SK-N-SH treated with all-trans-retinoic acid at 6 μM for 48 hours (cell line): Measurements from ENCODE around the gene LAMTOR1.

Experiments used
- ATAC-seq: fragments of 200-7000 bp; cut with Tn5 transposase; 3 replicates; pipeline ENCODE4 v1.9.1; 2020; ENCODE audit warnings: mild to moderate bottlenecking, moderate library complexity
- CSDC2 ChIP-seq: fragments of 250-450 bp; sonication (Bioruptor Pico); IDR thresholded peaks from 2 replicates; pipeline ENCODE4 v1.5.0; 2020; ENCODE audit warnings: mild to moderate bottlenecking, moderate library complexity
- CSRNP3 ChIP-seq: fragments of 250-450 bp; sonication (Bioruptor Pico); IDR thresholded peaks from 2 replicates; pipeline ENCODE4 v1.5.1; 2021; ENCODE audit warnings: mild to moderate bottlenecking, moderate library complexity
- ESRRG ChIP-seq: fragments of 250-450 bp; sonication (Bioruptor Pico); IDR thresholded peaks from 2 replicates; pipeline ENCODE4 v1.6.1; 2021; ENCODE audit warnings: mild to moderate bottlenecking
- ISL1 ChIP-seq: fragments of 250-450 bp; sonication (Bioruptor Pico); IDR thresholded peaks from 2 replicates; pipeline ENCODE4 v2.1.2; 2022; ENCODE audit warnings: mild to moderate bottlenecking, moderate library complexity
- OSR1 ChIP-seq: fragments of 250-450 bp; sonication (Bioruptor Pico); IDR thresholded peaks from 2 replicates; pipeline ENCODE4 v1.8.0; 2022; ENCODE audit warnings: moderate library complexity, mild to moderate bottlenecking, inconsistent platforms
- PATZ1 ChIP-seq: fragments of 250-450 bp; sonication (Bioruptor Pico); IDR thresholded peaks from 2 replicates; pipeline ENCODE4 v1.8.0; 2020; ENCODE audit warnings: mild to moderate bottlenecking, moderate library complexity, borderline replicate concordance
- RARB ChIP-seq: fragments of 250-450 bp; sonication (Bioruptor Pico); IDR thresholded peaks from 2 replicates; pipeline ENCODE4 v1.8.0; 2021; ENCODE audit warnings: mild to moderate bottlenecking, moderate library complexity
- SNAI2 ChIP-seq: fragments of 250-450 bp; sonication (Bioruptor Pico); IDR thresholded peaks from 2 replicates; pipeline ENCODE4 v1.5.0; 2020; ENCODE audit warnings: mild to moderate bottlenecking, moderate library complexity
- TCF4 ChIP-seq: fragments of 250-450 bp; sonication (Bioruptor Pico); IDR thresholded peaks from 2 replicates; pipeline ENCODE4 v1.8.0; 2021; ENCODE audit warnings: mild to moderate bottlenecking, moderate library complexity, borderline replicate concordance
- TOX ChIP-seq: fragments of 250-450 bp; sonication (Bioruptor Pico); IDR thresholded peaks from 2 replicates; pipeline ENCODE4 v1.8.0; 2021; ENCODE audit warnings: mild to moderate bottlenecking, moderate library complexity, borderline replicate concordance
- ZC3H10 ChIP-seq: fragments of 250-450 bp; sonication (Bioruptor Pico); IDR thresholded peaks from 2 replicates; pipeline ENCODE4 v1.5.1; 2021; ENCODE audit warnings: mild to moderate bottlenecking, moderate library complexity
- ZFP30 ChIP-seq: fragments of 450-650 bp; formaldehyde crosslinking; IDR thresholded peaks from 2 replicates; pipeline ENCODE4 v1.5.0; 2022; ENCODE audit warnings: mild to moderate bottlenecking, moderate library complexity
- ZNF565 ChIP-seq: fragments of 450-650 bp; formaldehyde crosslinking; conservative IDR thresholded peaks from 2 replicates; pipeline ENCODE4 v1.5.0; 2020; ENCODE audit warnings: low read depth, mild to moderate bottlenecking, moderate library complexity
- ZNF70 ChIP-seq: fragments of 450-650 bp; formaldehyde crosslinking; IDR thresholded peaks from 2 replicates; pipeline ENCODE4 v1.5.0; 2020; ENCODE audit warnings: mild to moderate bottlenecking, moderate library complexity
- ZNF8 ChIP-seq: fragments of 450-650 bp; formaldehyde crosslinking; IDR thresholded peaks from 2 replicates; pipeline ENCODE4 v1.5.0; 2020; ENCODE audit warnings: mild to moderate bottlenecking, moderate library complexity
- TF ChIP-seq, protein P1 (sequence below): fragments of 250-450 bp; sonication (Bioruptor Pico); IDR thresholded peaks from 2 replicates; pipeline ENCODE4 v1.8.0; 2021; ENCODE audit warnings: low read depth, mild to moderate bottlenecking, moderate library complexity, borderline replicate concordance
- TF ChIP-seq, protein P2 (sequence below): fragments of 250-450 bp; sonication (Bioruptor Pico); IDR thresholded peaks from 2 replicates; pipeline ENCODE4 v1.5.1; 2020; ENCODE audit warnings: low read depth, mild to moderate bottlenecking, moderate library complexity
- TF ChIP-seq, protein P3 (sequence below): fragments of 250-450 bp; sonication (Bioruptor Pico); IDR thresholded peaks from 2 replicates; pipeline ENCODE4 v1.5.0; 2020; ENCODE audit warnings: mild to moderate bottlenecking, moderate library complexity

The LAMTOR1 gene

DNA sequence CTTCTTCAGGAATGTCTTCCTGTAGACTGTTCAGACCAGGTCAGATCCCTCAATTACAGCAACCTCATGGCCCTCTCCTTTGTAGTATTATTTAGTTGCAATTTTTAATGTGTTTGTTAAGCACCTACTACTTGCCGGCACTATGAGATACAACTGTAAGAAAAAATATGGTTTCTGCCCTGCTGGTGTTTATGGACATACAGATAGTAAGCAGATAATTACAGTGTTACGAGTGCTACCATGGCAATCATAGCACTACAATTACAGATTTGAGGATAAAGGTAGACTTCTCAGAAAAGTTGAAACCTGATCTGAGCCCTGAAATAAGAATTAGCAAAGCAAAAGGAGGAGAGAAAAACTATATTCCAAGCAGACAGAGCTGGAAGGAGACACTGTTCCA is 19.7 kb downstream of the LAMTOR1 start:
- no peak for ATAC-seq
- TF ChIP-seq, protein P1, sequence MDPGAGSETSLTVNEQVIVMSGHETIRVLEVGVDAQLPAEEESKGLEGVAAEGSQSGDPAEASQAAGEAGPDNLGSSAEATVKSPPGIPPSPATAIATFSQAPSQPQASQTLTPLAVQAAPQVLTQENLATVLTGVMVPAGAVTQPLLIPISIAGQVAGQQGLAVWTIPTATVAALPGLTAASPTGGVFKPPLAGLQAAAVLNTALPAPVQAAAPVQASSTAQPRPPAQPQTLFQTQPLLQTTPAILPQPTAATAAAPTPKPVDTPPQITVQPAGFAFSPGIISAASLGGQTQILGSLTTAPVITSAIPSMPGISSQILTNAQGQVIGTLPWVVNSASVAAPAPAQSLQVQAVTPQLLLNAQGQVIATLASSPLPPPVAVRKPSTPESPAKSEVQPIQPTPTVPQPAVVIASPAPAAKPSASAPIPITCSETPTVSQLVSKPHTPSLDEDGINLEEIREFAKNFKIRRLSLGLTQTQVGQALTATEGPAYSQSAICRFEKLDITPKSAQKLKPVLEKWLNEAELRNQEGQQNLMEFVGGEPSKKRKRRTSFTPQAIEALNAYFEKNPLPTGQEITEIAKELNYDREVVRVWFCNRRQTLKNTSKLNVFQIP (CRISPR knock-in tag), result no peak
- TF ChIP-seq TCF4, result no peak
- no peak for TF ChIP-seq ZFP30 (CRISPR knock-in tag)
- no peak for TF ChIP-seq ESRRG (CRISPR knock-in tag)
- no peak for TF ChIP-seq OSR1 (CRISPR knock-in tag)
- no peak for TF ChIP-seq TOX (CRISPR knock-in tag)
- TF ChIP-seq PATZ1 (CRISPR knock-in tag), result no peak
- TF ChIP-seq CSDC2 (CRISPR knock-in tag), result no peak
- TF ChIP-seq CSRNP3 (CRISPR knock-in tag), result no peak
- TF ChIP-seq ZNF70, result no peak
- TF ChIP-seq ISL1, result no peak
- TF ChIP-seq, protein P2, sequence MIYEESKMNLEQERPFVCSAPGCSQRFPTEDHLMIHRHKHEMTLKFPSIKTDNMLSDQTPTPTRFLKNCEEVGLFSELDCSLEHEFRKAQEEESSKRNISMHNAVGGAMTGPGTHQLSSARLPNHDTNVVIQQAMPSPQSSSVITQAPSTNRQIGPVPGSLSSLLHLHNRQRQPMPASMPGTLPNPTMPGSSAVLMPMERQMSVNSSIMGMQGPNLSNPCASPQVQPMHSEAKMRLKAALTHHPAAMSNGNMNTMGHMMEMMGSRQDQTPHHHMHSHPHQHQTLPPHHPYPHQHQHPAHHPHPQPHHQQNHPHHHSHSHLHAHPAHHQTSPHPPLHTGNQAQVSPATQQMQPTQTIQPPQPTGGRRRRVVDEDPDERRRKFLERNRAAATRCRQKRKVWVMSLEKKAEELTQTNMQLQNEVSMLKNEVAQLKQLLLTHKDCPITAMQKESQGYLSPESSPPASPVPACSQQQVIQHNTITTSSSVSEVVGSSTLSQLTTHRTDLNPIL (CRISPR knock-in tag), result no peak
- TF ChIP-seq, protein P3, sequence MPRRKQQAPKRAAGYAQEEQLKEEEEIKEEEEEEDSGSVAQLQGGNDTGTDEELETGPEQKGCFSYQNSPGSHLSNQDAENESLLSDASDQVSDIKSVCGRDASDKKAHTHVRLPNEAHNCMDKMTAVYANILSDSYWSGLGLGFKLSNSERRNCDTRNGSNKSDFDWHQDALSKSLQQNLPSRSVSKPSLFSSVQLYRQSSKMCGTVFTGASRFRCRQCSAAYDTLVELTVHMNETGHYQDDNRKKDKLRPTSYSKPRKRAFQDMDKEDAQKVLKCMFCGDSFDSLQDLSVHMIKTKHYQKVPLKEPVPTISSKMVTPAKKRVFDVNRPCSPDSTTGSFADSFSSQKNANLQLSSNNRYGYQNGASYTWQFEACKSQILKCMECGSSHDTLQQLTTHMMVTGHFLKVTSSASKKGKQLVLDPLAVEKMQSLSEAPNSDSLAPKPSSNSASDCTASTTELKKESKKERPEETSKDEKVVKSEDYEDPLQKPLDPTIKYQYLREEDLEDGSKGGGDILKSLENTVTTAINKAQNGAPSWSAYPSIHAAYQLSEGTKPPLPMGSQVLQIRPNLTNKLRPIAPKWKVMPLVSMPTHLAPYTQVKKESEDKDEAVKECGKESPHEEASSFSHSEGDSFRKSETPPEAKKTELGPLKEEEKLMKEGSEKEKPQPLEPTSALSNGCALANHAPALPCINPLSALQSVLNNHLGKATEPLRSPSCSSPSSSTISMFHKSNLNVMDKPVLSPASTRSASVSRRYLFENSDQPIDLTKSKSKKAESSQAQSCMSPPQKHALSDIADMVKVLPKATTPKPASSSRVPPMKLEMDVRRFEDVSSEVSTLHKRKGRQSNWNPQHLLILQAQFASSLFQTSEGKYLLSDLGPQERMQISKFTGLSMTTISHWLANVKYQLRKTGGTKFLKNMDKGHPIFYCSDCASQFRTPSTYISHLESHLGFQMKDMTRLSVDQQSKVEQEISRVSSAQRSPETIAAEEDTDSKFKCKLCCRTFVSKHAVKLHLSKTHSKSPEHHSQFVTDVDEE (CRISPR knock-in tag), result no peak
- no peak for TF ChIP-seq ZNF8 (CRISPR knock-in tag)

GRCh38 chr11:72081821-72082453 is 21.2 kb downstream of the LAMTOR1 start:
- TF ChIP-seq, protein P3 (CRISPR knock-in tag), result no peak
- TF ChIP-seq ZNF565 (CRISPR knock-in tag), result no peak
- TF ChIP-seq ESRRG (CRISPR knock-in tag), result no peak
- TF ChIP-seq ZNF8 (CRISPR knock-in tag), result no peak
- no peak for TF ChIP-seq SNAI2
- no peak for TF ChIP-seq RARB (CRISPR knock-in tag)
- no peak for TF ChIP-seq OSR1 (CRISPR knock-in tag)
- no peak for TF ChIP-seq ZC3H10 (CRISPR knock-in tag)
- no peak for ATAC-seq
